K562 (cell line): ENCODE results near the gene GLIPR2. TPM values are rescaled to one million over a fixed set of nuclear protein-coding genes. Genes with fewer than 3 reads are reported as not detected.

Experiments used
- ATAC-seq: fragments of 200-7000 bp; cut with Tn5 transposase; 3 replicates; pipeline ENCODE4 v1.9.1; 2020; ENCODE audit warnings: moderate library complexity
- BruUV-seq: library from RNA; stranded (reverse); fragments of 400-500 nt; replicated peaks from 2 replicates; lab custom pipeline; 2021; lab: Mats Ljungman, UMichigan
- CTCF ChIA-PET: fragments of 300-600 bp; formaldehyde crosslinking; extraction: SDS; loops from one replicate; lab custom pipeline; 2021; ENCODE audit warnings: low intra/inter-chr PET ratio; lab: Yijun Ruan, JAX
- POLR2A ChIA-PET: fragments of 300-600, 350-650 bp; sonication (Branson Sonifier 250); formaldehyde crosslinking; extraction: SDS; loops from one replicate; lab custom pipeline; 2021; ENCODE audit warnings: antibody characterized with exemption, inconsistent platforms; lab: Yijun Ruan, JAX
- DNase-seq, 4 experiments: peaks; one replicate each; pipeline versions ENCODE4 v3.0.0 to v3.0.0-alpha.2; 2011 to 2018; ENCODE audit warnings: low spot score in 3 of 4, mixed read lengths in 3 of 4; ENCODE audit errors: extremely low read depth in 1 of 4
- FAIRE-seq: peaks from 2 replicates; lab custom pipeline; 2011; peaks lifted over from hg19 to GRCh38; lab: Jason Lieb, UNC
- H2AFZ ChIP-seq: 2 replicates; pipeline ENCODE4 v1.6.0; 2011; ENCODE audit warnings: low read depth, low read length, control low read depth, inconsistent platforms
- H3K27ac ChIP-seq: fragments of 200-600 bp; 3 replicates; pipeline ENCODE4 v1.8.0; 2011; ENCODE audit warnings: low read depth, mild to moderate bottlenecking, control low read depth, inconsistent platforms, low read length, moderate library complexity, mixed read lengths; ENCODE audit errors: extremely low read depth
- H3K27me3 ChIP-seq, 2 experiments: fragments of 300-600 bp in 1 of 2; 2 replicates in 1 of 2; 3 replicates in 1 of 2; pipeline versions ENCODE4 v1.6.0 to v1.8.0; 2011; ENCODE audit warnings: inconsistent platforms in 2 of 2, low read length in 2 of 2, mild to moderate bottlenecking in 1 of 2, mixed read lengths in 1 of 2, moderate library complexity in 1 of 2; ENCODE audit not compliant: control insufficient read depth in 2 of 2, insufficient read depth in 2 of 2
- H3K36me3 ChIP-seq: fragments of 300-600 bp; 3 replicates; pipeline ENCODE4 v1.8.0; 2011; ENCODE audit warnings: mild to moderate bottlenecking, low read length, inconsistent platforms; ENCODE audit not compliant: control insufficient read depth, insufficient read depth
- H3K4me1 ChIP-seq, 2 experiments: fragments of 200-600 bp in 1 of 2; replicated peaks in 1 of 2; 2 replicates in 1 of 2; 3 replicates in 1 of 2; pipeline versions ENCODE4 v1.5.1 to v1.8.0; 2011; ENCODE audit warnings: inconsistent platforms in 2 of 2, low read length in 2 of 2, mild to moderate bottlenecking in 1 of 2, mixed read lengths in 1 of 2, moderate library complexity in 1 of 2; ENCODE audit not compliant: control insufficient read depth in 2 of 2, insufficient read depth in 2 of 2
- H3K4me2 ChIP-seq: 2 replicates; pipeline ENCODE4 v1.6.1; 2011; ENCODE audit warnings: low read length, control low read depth, inconsistent platforms, mixed read lengths; ENCODE audit not compliant: insufficient read depth
- H3K4me3 ChIP-seq: fragments of 200-600 bp; sonication (generic), shearing (Covaris generic); 2 replicates; pipeline ENCODE4 v1.5.1; 2016; ENCODE audit warnings: control low read depth, inconsistent platforms
- H3K79me2 ChIP-seq: fragments of 200-600 bp; 3 replicates; pipeline ENCODE4 v1.8.0; 2011; ENCODE audit warnings: low read length, inconsistent platforms; ENCODE audit not compliant: control insufficient read depth, insufficient read depth
- H3K9ac ChIP-seq, 2 experiments: 2 replicates each; pipeline versions ENCODE4 v1.6.0 to v1.6.1; 2011; ENCODE audit warnings: low read depth in 2 of 2, low read length in 2 of 2, control low read depth in 1 of 2, inconsistent platforms in 1 of 2, mild to moderate bottlenecking in 1 of 2, mixed read lengths in 1 of 2; ENCODE audit not compliant: insufficient read depth in 1 of 2
- H3K9me1 ChIP-seq: one replicate; pipeline ENCODE4 v1.6.0; 2011; ENCODE audit warnings: inconsistent platforms, mild to moderate bottlenecking, low read length, moderate library complexity; ENCODE audit not compliant: control insufficient read depth, insufficient read depth
- H3K9me3 ChIP-seq: replicated peaks from 2 replicates; pipeline ENCODE4 v1.5.1; 2011; ENCODE audit warnings: low read depth, low read length, inconsistent platforms; ENCODE audit not compliant: control insufficient read depth, insufficient read depth
- H4K20me1 ChIP-seq: replicated peaks from 2 replicates; pipeline ENCODE4 v1.6.1; 2011; ENCODE audit warnings: low read length, inconsistent platforms, mixed read lengths; ENCODE audit not compliant: control insufficient read depth, insufficient read depth
- ATF2 ChIP-seq: sonication (generic); formaldehyde crosslinking; IDR thresholded peaks from 2 replicates; pipeline ENCODE4 v1.8.1; 2022; ENCODE audit warnings: missing genetic modification reagents
- CREB3L1 ChIP-seq: fragments of 450-650 bp; IDR thresholded peaks from 2 replicates; pipeline ENCODE4 v1.6.1; 2014; ENCODE audit warnings: low read depth, mild to moderate bottlenecking, moderate library complexity, borderline replicate concordance
- E2F6 ChIP-seq, 2 experiments: IDR thresholded peaks; 2 replicates each; pipeline ENCODE4 v1.6.1; 2011; ENCODE audit warnings: borderline replicate concordance in 1 of 2, control low read depth in 1 of 2, low read depth in 1 of 2, low read length in 1 of 2, mild to moderate bottlenecking in 1 of 2, mixed read lengths in 1 of 2, moderate library complexity in 1 of 2; ENCODE audit not compliant: insufficient read depth in 1 of 2, insufficient read length in 1 of 2, poor library complexity in 1 of 2, severe bottlenecking in 1 of 2; ENCODE audit errors: extremely low read depth in 1 of 2
- FOXM1 ChIP-seq, 2 experiments: fragments of 450-650 bp in 1 of 2; sonication (generic) in 1 of 2; formaldehyde crosslinking in 1 of 2; IDR thresholded peaks; 2 replicates each; pipeline versions ENCODE4 v1.6.1 to v1.9.0; 2017 to 2022; ENCODE audit warnings: low read depth in 2 of 2, mild to moderate bottlenecking in 2 of 2, missing genetic modification reagents in 1 of 2, moderate library complexity in 1 of 2
- MEIS2 ChIP-seq: fragments of 450-650 bp; IDR thresholded peaks from 2 replicates; pipeline ENCODE4 v1.6.1; 2014; ENCODE audit warnings: mild to moderate bottlenecking; ENCODE audit not compliant: partially characterized antibody
- POLR2G ChIP-seq: fragments of 200-400 bp; formaldehyde crosslinking; IDR thresholded peaks from 2 replicates; pipeline ENCODE4 v1.6.1; 2017; ENCODE audit warnings: low read depth, mild to moderate bottlenecking, antibody characterized with exemption, low read length, moderate library complexity
- RBFOX2 ChIP-seq: fragments of 200-400 bp; formaldehyde crosslinking; IDR thresholded peaks from 2 replicates; pipeline ENCODE4 v1.6.1; 2017; ENCODE audit warnings: low read depth, mild to moderate bottlenecking, low read length, moderate library complexity
- SMARCA5 ChIP-seq: fragments of 450-650 bp; IDR thresholded peaks from 2 replicates; pipeline ENCODE4 v1.6.1; 2016
- ZNF609 ChIP-seq: sonication (generic); formaldehyde crosslinking; IDR thresholded peaks from 2 replicates; pipeline ENCODE4 v1.8.1; 2023; ENCODE audit warnings: missing genetic modification reagents, mild to moderate bottlenecking, borderline replicate concordance
- WGBS: fragments of 100-300 bp; shearing (Covaris generic); methylation state at CpG from one replicate; pipeline ENCODE4 v1.1.6; 2016; ENCODE audit warnings: low coverage, mixed read lengths; ENCODE audit not compliant: insufficient coverage; ENCODE audit errors: missing lambda C conversion rate; 5-methylcytosine and 5-hydroxymethylcytosine counted together
- in situ Hi-C: fragments of 300-500 bp; cut with MboI; formaldehyde crosslinking; loops from 4 replicates; pipeline ENCODE4 v1.15.0; 2018; ENCODE audit warnings: inconsistent platforms, mixed read lengths
- intact Hi-C: fragments of 100-400 bp; cut with micrococcal nuclease; formaldehyde crosslinking; loops from 2 replicates; pipeline ENCODE4 v1.14.2; 2022
- polyA plus RNA-seq, 8 experiments: library from polyadenylated mRNA; depleted of rRNA in 4 of 8; stranded (reverse) in 5 of 8; unstranded in 3 of 8; fragments of >200 nt; fragmentation: Nextera tagmentation in 2 of 8; fragmentation: Illumina TruSeq in 1 of 8; extraction: Ambion mirVana in 2 of 8; extraction: Trizol in 1 of 8; gene quantifications; 2 replicates each; pipeline versions ENCODE4 v1.2.1 to v1.2.3, GENCODE V29; 2011 to 2014; ENCODE audit warnings: inconsistent platforms in 1 of 8, missing spikeins in 1 of 8
- total RNA-seq, 7 experiments: library from RNA; depleted of rRNA in 6 of 7; stranded (reverse); fragments of >200 nt in 6 of 7; fragmentation: Illumina TruSeq in 2 of 7; extraction: Trizol in 2 of 7; gene quantifications; 2 replicates each; pipeline versions ENCODE4 v1.2.1 to v1.2.3, GENCODE V29; 2011 to 2021; ENCODE audit warnings: low replicate concordance in 1 of 7

The GLIPR2 gene
- total and polyA plus RNA-seq, 9 of the 15 experiments (the other 6 are each of a cell fraction or from before 2014, with no cell fraction given), result 1.4 to 8.8 (median 2.9) TPM

- peak; percentile 99 for ATAC-seq
- Histone ChIP-seq H3K4me1 (peaks cover 3 to 12% of the 10 kb centered on the region in 2 experiments; a peak in 4 of 5 replicates), H3K4me2 (peak within 1 kb of the TSS; percentile 87), H3K79me2 (peaks cover 48% of the 10 kb centered on the region), H3K9me3 (no peaks in the 10 kb centered on the region), H2AFZ (peak within 1 kb of the TSS; percentile 97), H3K4me3 (peak within 1 kb of the TSS; percentile 97), H3K9ac (peak within 1 kb of the TSS; percentile 96 to 100), H3K27ac (peak within 1 kb of the TSS; percentile 93), H3K9me1 (no peaks in the 10 kb centered on the region), H3K36me3 (peaks cover 26% of the 10 kb centered on the region; the same call in 2 of the 3 replicates), H4K20me1 (peaks cover 28% of the 10 kb centered on the region), H3K27me3 (no peaks in the 10 kb centered on the region)
- POLR2A ChIA-PET, result interaction anchor here (0.6 to 2.8 kb wide), 13 partner anchors 9 to 138 kb away, joined by 3 to 13 read pairs (median 4); no protein-coding TSS in a partner anchor
- in situ Hi-C loops (no loop called here), intact Hi-C loops (no loop called here)
- DNase-seq, result peak; percentile 93 to 97 (median 96)
- under 1% methylated on average over 36 of the region's 68 CpGs for WGBS
- no TSS peak for BruUV-seq
- peak; percentile 95 for FAIRE-seq
- CTCF ChIA-PET, result interaction anchor here (0.7 kb wide), 1 partner anchor 147 kb away, joined by 3 read pairs; no protein-coding TSS in a partner anchor
- TF ChIP-seq FOXM1 (IDR thresholded peaks at IDR 0.05; ENCODE audit: low read depth) (no peak), FOXM1 (CRISPR knock-in tag; IDR thresholded peaks at IDR 0.05; ENCODE audit: low read depth) (no peak), ZNF609 (no peak), POLR2G (peak; percentile 97), MEIS2 (peak; percentile 21), ATF2 (no peak), CREB3L1 (no peak), SMARCA5 (no peak), E2F6 (IDR thresholded peaks at IDR 0.05; ENCODE audit: borderline replicate concordance in 1 of 2, extremely low read depth in 1 of 2, insufficient read depth in 1 of 2, insufficient read length in 1 of 2, low read depth in 1 of 2, low read length in 1 of 2, poor library complexity in 1 of 2, severe bottlenecking in 1 of 2) (peak; percentile 53), RBFOX2 (peak; percentile 99)
Measured at GRCh38 chr9:36190388-36191289, 54.1 kb downstream of the GLIPR2 start, which contains the start of gene CLTA. TSS of gene CLTA (plus strand) at chr9:36190921. CDS start at chr9:36191057, 136 bp downstream.
